A549 (cell line): ENCODE data around the gene ESPN. TPM values are rescaled to one million over a fixed set of nuclear protein-coding genes. Genes with fewer than 3 reads are reported as not detected.

Experiments used
- ATAC-seq, 2 experiments: fragments of 200-7000 bp in 1 of 2; fragments of >200 bp in 1 of 2; cut with Nextera tagmentation in 1 of 2; cut with Tn5 transposase in 1 of 2; 3 replicates each; pipeline versions ENCODE4 v1.8.0 to v1.9.1; 2018 to 2020; ENCODE audit warnings: mild to moderate bottlenecking in 1 of 2, moderate library complexity in 1 of 2
- CTCF ChIA-PET: fragments of 300-600 bp; sonication (Branson Sonifier 250); formaldehyde crosslinking; extraction: SDS; loops from one replicate; lab custom pipeline; 2021; ENCODE audit warnings: antibody characterized with exemption, inconsistent platforms; lab: Yijun Ruan, JAX
- POLR2A ChIA-PET: fragments of 350-600 bp; formaldehyde crosslinking; extraction: SDS; loops from one replicate; lab custom pipeline; 2021; ENCODE audit warnings: antibody characterized with exemption, inconsistent platforms; lab: Yijun Ruan, JAX
- DNase-seq, 2 experiments: peaks; one replicate each; pipeline versions ENCODE4 v3.0.0 to v3.0.0-alpha.2; 2011 to 2016; ENCODE audit warnings: low read depth in 1 of 2, low spot score in 1 of 2
- FAIRE-seq: peaks from 2 replicates; lab custom pipeline; 2011; peaks lifted over from hg19 to GRCh38; lab: Jason Lieb, UNC
- H3K27ac ChIP-seq, 2 experiments: fragments of >200 bp; sonication (Bioruptor Twin); formaldehyde crosslinking; 3 replicates each; pipeline ENCODE4 v1.5.1; 2016 to 2017
- H3K4me1 ChIP-seq: fragments of >200 bp; sonication (Bioruptor Twin); formaldehyde crosslinking; 3 replicates; pipeline ENCODE4 v1.6.1; 2016
- H3K4me2 ChIP-seq: fragments of >200 bp; sonication (Bioruptor Twin); formaldehyde crosslinking; 3 replicates; pipeline ENCODE4 v1.6.1; 2016
- H3K4me3 ChIP-seq: fragments of >200 bp; sonication (Bioruptor Twin); formaldehyde crosslinking; 3 replicates; pipeline ENCODE4 v1.5.1; 2016
- H3K9me3 ChIP-seq: fragments of >200 bp; sonication (Bioruptor Twin); formaldehyde crosslinking; 3 replicates; pipeline ENCODE4 v1.6.1; 2016
- BCL3 ChIP-seq: fragments of >200 bp; sonication (Bioruptor Twin); formaldehyde crosslinking; IDR thresholded peaks from 3 replicates; pipeline ENCODE4 v1.6.1; 2016
- CTCF ChIP-seq: fragments of >200 bp; sonication (Bioruptor Twin); formaldehyde crosslinking; IDR thresholded peaks from 3 replicates; pipeline ENCODE4 v1.5.1; 2016
- ELK1 ChIP-seq: fragments of 150-350 bp; IDR thresholded peaks from 2 replicates; pipeline ENCODE4 v1.6.1; 2014; ENCODE audit warnings: low read depth, mild to moderate bottlenecking, low read length
- GATA3 ChIP-seq: IDR thresholded peaks from 2 replicates; pipeline ENCODE4 v1.6.1; 2012; ENCODE audit warnings: borderline replicate concordance
- HDAC2 ChIP-seq: fragments of 200-600 bp; sonication (generic); IDR thresholded peaks from 2 replicates; pipeline ENCODE4 v1.6.1; 2016
- HES2 ChIP-seq: fragments of >200 bp; sonication (Bioruptor Twin); formaldehyde crosslinking; IDR thresholded peaks from 2 replicates; pipeline ENCODE4 v1.6.1; 2016
- HEYL ChIP-seq: fragments of 250-450 bp; sonication (Bioruptor Pico); IDR thresholded peaks from 2 replicates; pipeline ENCODE4 v1.8.0; 2021; ENCODE audit warnings: mild to moderate bottlenecking, moderate library complexity
- HOXA7 ChIP-seq: fragments of 250-450 bp; sonication (Bioruptor Pico); IDR thresholded peaks from 2 replicates; pipeline ENCODE4 v1.5.0; 2020; ENCODE audit warnings: mild to moderate bottlenecking, moderate library complexity
- HOXB13 ChIP-seq: fragments of 250-450 bp; sonication (Bioruptor Pico); IDR thresholded peaks from 2 replicates; pipeline ENCODE4 v1.5.0; 2020; ENCODE audit warnings: low read depth, mild to moderate bottlenecking, moderate library complexity
- HOXB5 ChIP-seq: fragments of 250-450 bp; sonication (Bioruptor Pico); IDR thresholded peaks from 2 replicates; pipeline ENCODE4 v1.5.0; 2020; ENCODE audit warnings: mild to moderate bottlenecking, moderate library complexity
- JUN ChIP-seq, 2 experiments: fragments of >200 bp; sonication (Bioruptor Twin); formaldehyde crosslinking; IDR thresholded peaks; 2 replicates in 1 of 2; 3 replicates in 1 of 2; pipeline ENCODE4 v1.6.1; 2016 to 2017
- JUNB ChIP-seq: fragments of >200 bp; sonication (Bioruptor Twin); formaldehyde crosslinking; IDR thresholded peaks from 2 replicates; pipeline ENCODE4 v1.6.1; 2016
- KDM1A ChIP-seq: fragments of 200-600 bp; sonication (generic); IDR thresholded peaks from 2 replicates; pipeline ENCODE4 v1.6.1; 2016; ENCODE audit warnings: low read depth, mild to moderate bottlenecking
- NR3C1 ChIP-seq: fragments of >200 bp; sonication (Bioruptor Twin); formaldehyde crosslinking; IDR thresholded peaks from 3 replicates; pipeline ENCODE4 v1.6.1; 2017
- PBX3 ChIP-seq: IDR thresholded peaks from 2 replicates; pipeline ENCODE4 v1.6.1; 2012
- RAD21 ChIP-seq, 2 experiments: fragments of >200 bp in 1 of 2; sonication (Bioruptor Twin) in 1 of 2; formaldehyde crosslinking in 1 of 2; IDR thresholded peaks in 1 of 2; conservative IDR thresholded peaks in 1 of 2; 2 replicates in 1 of 2; 3 replicates in 1 of 2; pipeline ENCODE4 v1.6.1; 2012 to 2018; ENCODE audit warnings: inconsistent platforms in 1 of 2
- REST ChIP-seq: fragments of 200-600 bp; sonication (generic); IDR thresholded peaks from 2 replicates; pipeline ENCODE4 v1.6.1; 2016; ENCODE audit warnings: antibody characterized with exemption, mild to moderate bottlenecking, moderate library complexity
- RNF2 ChIP-seq: fragments of 200-600 bp; sonication (generic); IDR thresholded peaks from 2 replicates; pipeline ENCODE4 v1.6.1; 2016; ENCODE audit warnings: low read depth, mild to moderate bottlenecking, antibody characterized with exemption, moderate library complexity, borderline replicate concordance
- TFCP2L1 ChIP-seq: fragments of 250-450 bp; sonication (Bioruptor Pico); IDR thresholded peaks from 2 replicates; pipeline ENCODE4 v1.5.0; 2021; ENCODE audit warnings: mild to moderate bottlenecking
- TP53 ChIP-seq: fragments of 250-450 bp; sonication (Bioruptor Pico); IDR thresholded peaks from 2 replicates; pipeline ENCODE4 v1.5.0; 2021; ENCODE audit warnings: mild to moderate bottlenecking, moderate library complexity
- ZC3H11A ChIP-seq: fragments of 450-650 bp; IDR thresholded peaks from 2 replicates; pipeline ENCODE4 v1.6.1; 2014; ENCODE audit warnings: antibody characterized with exemption, mild to moderate bottlenecking
- ZSCAN20 ChIP-seq: fragments of 250-450 bp; sonication (Bioruptor Pico); IDR thresholded peaks from 2 replicates; pipeline ENCODE4 v1.8.0; 2022; ENCODE audit warnings: mild to moderate bottlenecking, moderate library complexity
- WGBS: methylation state at CpG from one replicate; pipeline ENCODE4 v1.1.6; 2017; ENCODE audit errors: missing lambda C conversion rate; 5-methylcytosine and 5-hydroxymethylcytosine counted together
- polyA plus RNA-seq, 4 experiments: library from polyadenylated mRNA; depleted of rRNA in 3 of 4; stranded (reverse); fragments of >200 nt; fragmentation: RNase III in 1 of 4; extraction: RNeasy Plus Mini Kit Qiagen cat#74134 plus additional on column Dnase treatment in 1 of 4; gene quantifications; 2 replicates in 3 of 4; 3 replicates in 1 of 4; pipeline ENCODE4 v1.2.3, GENCODE V29; 2011 to 2017

Gene ESPN
- polyA plus RNA-seq, 2 of the 4 experiments (the other 2 are of a cell fraction) = 0.22 to 0.28 TPM

GRCh38 chr1:6487804-6488484, 63.4 kb downstream of the ESPN start (continued):
- TF ChIP-seq GATA3 (no peak), JUNB (no peak)

GRCh38 chr1:6488602-6489382, 64.2 kb downstream of the ESPN start:
- H3K4me3 ChIP-seq = no peak overlapping the region
- DNase-seq (no peak), FAIRE-seq (no peak), ATAC-seq (no peak)
- TF ChIP-seq HES2 (no peak), CTCF (no peak), ELK1 (no peak), HOXB13 (CRISPR knock-in tag) (no peak), RAD21 (conservative IDR thresholded peaks at IDR 0.05 in 1 of 2, IDR thresholded peaks at IDR 0.05 in 1 of 2) (no peak), RNF2 (no peak), REST (no peak), HEYL (CRISPR knock-in tag) (no peak), BCL3 (no peak), NR3C1 (no peak), ZSCAN20 (CRISPR knock-in tag) (no peak), TP53 (CRISPR knock-in tag) (no peak), HDAC2 (no peak), ZC3H11A (no peak), TFCP2L1 (CRISPR knock-in tag) (no peak), PBX3 (no peak), HOXA7 (no peak), HOXB5 (CRISPR knock-in tag) (no peak), KDM1A (no peak), JUN (IDR thresholded peaks at IDR 0.05) (no peak)
- H3K9me3 ChIP-seq = no peaks in the 10 kb centered on the region
- H3K4me1 ChIP-seq = peaks cover 23% of the 10 kb centered on the region
- peak overlapping the region; percentile 100 for H3K4me2 ChIP-seq
- H3K27ac ChIP-seq = peak overlapping the region in 1 of 2 experiments; percentile 99; a peak in 2 of 6 replicates
- 72% methylated on average over 5 of the region's 13 CpGs for WGBS
- ChIA-PET POLR2A (no interaction called here), CTCF (interaction anchor here (0.6 to 4.6 kb wide), 28 partner anchors 8 to 159 kb away, joined by 3 to 54 read pairs (median 4); no protein-coding TSS in a partner anchor)
